K562 (cell line): ENCODE results near the gene ACOT7. TPM values are rescaled to one million over a fixed set of nuclear protein-coding genes. Genes with fewer than 3 reads are reported as not detected.

Source experiments
- ATAC-seq: fragments of 200-7000 bp; cut with Tn5 transposase; 3 replicates; pipeline ENCODE4 v1.9.1; 2020; ENCODE audit warnings: moderate library complexity
- BruUV-seq: library from RNA; stranded (reverse); fragments of 400-500 nt; replicated peaks from 2 replicates; lab custom pipeline; 2021; lab: Mats Ljungman, UMichigan
- CTCF ChIA-PET: fragments of 300-600 bp; formaldehyde crosslinking; extraction: SDS; loops from one replicate; lab custom pipeline; 2021; ENCODE audit warnings: low intra/inter-chr PET ratio; lab: Yijun Ruan, JAX
- POLR2A ChIA-PET: fragments of 300-600, 350-650 bp; sonication (Branson Sonifier 250); formaldehyde crosslinking; extraction: SDS; loops from one replicate; lab custom pipeline; 2021; ENCODE audit warnings: antibody characterized with exemption, inconsistent platforms; lab: Yijun Ruan, JAX
- DNase-seq, 4 experiments: peaks; one replicate each; pipeline versions ENCODE4 v3.0.0 to v3.0.0-alpha.2; 2011 to 2018; ENCODE audit warnings: low spot score in 3 of 4, mixed read lengths in 3 of 4; ENCODE audit errors: extremely low read depth in 1 of 4
- FAIRE-seq: peaks from 2 replicates; lab custom pipeline; 2011; peaks lifted over from hg19 to GRCh38; lab: Jason Lieb, UNC
- H2AFZ ChIP-seq: 2 replicates; pipeline ENCODE4 v1.6.0; 2011; ENCODE audit warnings: low read depth, low read length, control low read depth, inconsistent platforms
- H3K27ac ChIP-seq: fragments of 200-600 bp; 3 replicates; pipeline ENCODE4 v1.8.0; 2011; ENCODE audit warnings: low read depth, mild to moderate bottlenecking, control low read depth, inconsistent platforms, low read length, moderate library complexity, mixed read lengths; ENCODE audit errors: extremely low read depth
- H3K27me3 ChIP-seq, 2 experiments: fragments of 300-600 bp in 1 of 2; 2 replicates in 1 of 2; 3 replicates in 1 of 2; pipeline versions ENCODE4 v1.6.0 to v1.8.0; 2011; ENCODE audit warnings: inconsistent platforms in 2 of 2, low read length in 2 of 2, mild to moderate bottlenecking in 1 of 2, mixed read lengths in 1 of 2, moderate library complexity in 1 of 2; ENCODE audit not compliant: control insufficient read depth in 2 of 2, insufficient read depth in 2 of 2
- H3K36me3 ChIP-seq: fragments of 300-600 bp; 3 replicates; pipeline ENCODE4 v1.8.0; 2011; ENCODE audit warnings: mild to moderate bottlenecking, low read length, inconsistent platforms; ENCODE audit not compliant: control insufficient read depth, insufficient read depth
- H3K4me1 ChIP-seq, 2 experiments: fragments of 200-600 bp in 1 of 2; replicated peaks in 1 of 2; 2 replicates in 1 of 2; 3 replicates in 1 of 2; pipeline versions ENCODE4 v1.5.1 to v1.8.0; 2011; ENCODE audit warnings: inconsistent platforms in 2 of 2, low read length in 2 of 2, mild to moderate bottlenecking in 1 of 2, mixed read lengths in 1 of 2, moderate library complexity in 1 of 2; ENCODE audit not compliant: control insufficient read depth in 2 of 2, insufficient read depth in 2 of 2
- H3K4me2 ChIP-seq: 2 replicates; pipeline ENCODE4 v1.6.1; 2011; ENCODE audit warnings: low read length, control low read depth, inconsistent platforms, mixed read lengths; ENCODE audit not compliant: insufficient read depth
- H3K4me3 ChIP-seq: fragments of 200-600 bp; sonication (generic), shearing (Covaris generic); 2 replicates; pipeline ENCODE4 v1.5.1; 2016; ENCODE audit warnings: control low read depth, inconsistent platforms
- H3K79me2 ChIP-seq: fragments of 200-600 bp; 3 replicates; pipeline ENCODE4 v1.8.0; 2011; ENCODE audit warnings: low read length, inconsistent platforms; ENCODE audit not compliant: control insufficient read depth, insufficient read depth
- H3K9ac ChIP-seq, 2 experiments: 2 replicates each; pipeline versions ENCODE4 v1.6.0 to v1.6.1; 2011; ENCODE audit warnings: low read depth in 2 of 2, low read length in 2 of 2, control low read depth in 1 of 2, inconsistent platforms in 1 of 2, mild to moderate bottlenecking in 1 of 2, mixed read lengths in 1 of 2; ENCODE audit not compliant: insufficient read depth in 1 of 2
- H3K9me1 ChIP-seq: one replicate; pipeline ENCODE4 v1.6.0; 2011; ENCODE audit warnings: inconsistent platforms, mild to moderate bottlenecking, low read length, moderate library complexity; ENCODE audit not compliant: control insufficient read depth, insufficient read depth
- H3K9me3 ChIP-seq: replicated peaks from 2 replicates; pipeline ENCODE4 v1.5.1; 2011; ENCODE audit warnings: low read depth, low read length, inconsistent platforms; ENCODE audit not compliant: control insufficient read depth, insufficient read depth
- H4K20me1 ChIP-seq: replicated peaks from 2 replicates; pipeline ENCODE4 v1.6.1; 2011; ENCODE audit warnings: low read length, inconsistent platforms, mixed read lengths; ENCODE audit not compliant: control insufficient read depth, insufficient read depth
- CHD2 ChIP-seq: IDR thresholded peaks from 2 replicates; pipeline ENCODE4 v1.6.1; 2011; ENCODE audit warnings: low read depth, low read length
- DACH1 ChIP-seq: fragments of 450-650 bp; IDR thresholded peaks from 2 replicates; pipeline ENCODE4 v1.6.1; 2018; ENCODE audit not compliant: partially characterized antibody
- MITF ChIP-seq: IDR thresholded peaks from 2 replicates; pipeline ENCODE4 v1.6.1; 2014; ENCODE audit warnings: antibody characterized with exemption
- PCBP1 ChIP-seq: fragments of 200-400 bp; formaldehyde crosslinking; IDR thresholded peaks from 2 replicates; pipeline ENCODE4 v1.6.1; 2018; ENCODE audit warnings: mild to moderate bottlenecking, low read depth, low read length; ENCODE audit not compliant: poor library complexity, severe bottlenecking
- RFX5 ChIP-seq: IDR thresholded peaks from 2 replicates; pipeline ENCODE4 v1.6.1; 2011; ENCODE audit warnings: low read depth, mild to moderate bottlenecking, improper control_type of control experiment, low read length
- STAT6 ChIP-seq: sonication (generic); formaldehyde crosslinking; IDR thresholded peaks from 2 replicates; pipeline ENCODE4 v1.8.1; 2023; ENCODE audit warnings: mild to moderate bottlenecking, missing genetic modification reagents
- ZNF124 ChIP-seq: sonication (generic); formaldehyde crosslinking; IDR thresholded peaks from 2 replicates; pipeline ENCODE4 v1.8.1; 2022; ENCODE audit warnings: missing genetic modification reagents
- WGBS: fragments of 100-300 bp; shearing (Covaris generic); methylation state at CpG from one replicate; pipeline ENCODE4 v1.1.6; 2016; ENCODE audit warnings: low coverage, mixed read lengths; ENCODE audit not compliant: insufficient coverage; ENCODE audit errors: missing lambda C conversion rate; 5-methylcytosine and 5-hydroxymethylcytosine counted together
- in situ Hi-C: fragments of 300-500 bp; cut with MboI; formaldehyde crosslinking; loops from 4 replicates; pipeline ENCODE4 v1.15.0; 2018; ENCODE audit warnings: inconsistent platforms, mixed read lengths
- intact Hi-C: fragments of 100-400 bp; cut with micrococcal nuclease; formaldehyde crosslinking; loops from 2 replicates; pipeline ENCODE4 v1.14.2; 2022
- polyA plus RNA-seq, 8 experiments: library from polyadenylated mRNA; depleted of rRNA in 4 of 8; stranded (reverse) in 5 of 8; unstranded in 3 of 8; fragments of >200 nt; fragmentation: Nextera tagmentation in 2 of 8; fragmentation: Illumina TruSeq in 1 of 8; extraction: Ambion mirVana in 2 of 8; extraction: Trizol in 1 of 8; gene quantifications; 2 replicates each; pipeline versions ENCODE4 v1.2.1 to v1.2.3, GENCODE V29; 2011 to 2014; ENCODE audit warnings: inconsistent platforms in 1 of 8, missing spikeins in 1 of 8
- total RNA-seq, 7 experiments: library from RNA; depleted of rRNA in 6 of 7; stranded (reverse); fragments of >200 nt in 6 of 7; fragmentation: Illumina TruSeq in 2 of 7; extraction: Trizol in 2 of 7; gene quantifications; 2 replicates each; pipeline versions ENCODE4 v1.2.1 to v1.2.3, GENCODE V29; 2011 to 2021; ENCODE audit warnings: low replicate concordance in 1 of 7

The ACOT7 gene
- total and polyA plus RNA-seq, 9 of the 15 experiments (the other 6 are each of a cell fraction or from before 2014, with no cell fraction given): 7.0 to 92.6 (median 37.2) TPM

GRCh38 chr1:6292102-6292501 lies 101.5 kb downstream of the ACOT7 start (continued):
- no peak for TF ChIP-seq STAT6
- no peak for TF ChIP-seq DACH1
- no peak for TF ChIP-seq ZNF124
- no peak for TF ChIP-seq CHD2
- no peak for TF ChIP-seq PCBP1
- no peak for TF ChIP-seq MITF

- peak overlapping the region in 1 of 2 experiments; percentile 50; a peak in 1 of 4 replicates for H3K9ac ChIP-seq
- no peak for FAIRE-seq
- TF ChIP-seq RFX5: no peak
- TF ChIP-seq, all 486 proteins: peak for 0
- Histone ChIP-seq H3K27ac (no peak overlapping the region), H3K36me3 (peaks cover 6% of the 10 kb centered on the region; the same call in 2 of the 3 replicates), H3K9me1 (no peaks in the 10 kb centered on the region), H2AFZ (no peak overlapping the region), H3K4me3 (no peak overlapping the region), H3K4me1 (peaks cover 0 to 10% of the 10 kb centered on the region in 2 experiments; a peak in 1 of 5 replicates), H3K9me3 (no peaks in the 10 kb centered on the region), H3K4me2 (no peak overlapping the region), H3K79me2 (no peaks in the 10 kb centered on the region), H3K27me3 (no peaks in the 10 kb centered on the region), H4K20me1 (peaks cover 11% of the 10 kb centered on the region)
- BruUV-seq: no TSS peak
- in situ Hi-C loops (no loop called here), intact Hi-C loops (no loop called here)
- WGBS: 67% methylated on average over 10 of the region's 10 CpGs
- ATAC-seq: no peak
- no peak for DNase-seq
- ChIA-PET POLR2A (no interaction called here), CTCF (no interaction called here)
Measured at GRCh38 chr1:6288665-6289064, 104.9 kb downstream of the ACOT7 start.
